BLaER1 treated with 17β-estradiol and CSF1 and Interleukin-3, amounts not matched to agents 10 nM and 100 nM (cell line): Measurements from ENCODE around the gene ZNF213.

ENCODE experiments used
- H3K27ac ChIP-seq, 11 experiments: shearing (Covaris generic); formaldehyde crosslinking; 2 replicates each; pipeline ENCODE4 v1.8.1; 2022
- H3K27me3 ChIP-seq, 11 experiments: shearing (Covaris generic); formaldehyde crosslinking; 2 replicates each; pipeline ENCODE4 v1.8.1; 2022
- H3K36me3 ChIP-seq, 11 experiments: shearing (Covaris generic); formaldehyde crosslinking; 2 replicates each; pipeline ENCODE4 v1.8.1; 2022
- H3K4me1 ChIP-seq, 10 experiments: shearing (Covaris generic); formaldehyde crosslinking; 2 replicates each; pipeline ENCODE4 v1.8.1; 2022
- H3K4me2 ChIP-seq, 11 experiments: shearing (Covaris generic); formaldehyde crosslinking; 2 replicates each; pipeline ENCODE4 v1.8.1; 2022
- H3K4me3 ChIP-seq, 10 experiments: shearing (Covaris generic); formaldehyde crosslinking; 2 replicates each; pipeline ENCODE4 v1.8.1; 2022
- H3K9ac ChIP-seq, 11 experiments: shearing (Covaris generic); formaldehyde crosslinking; 2 replicates each; pipeline ENCODE4 v1.8.1; 2022
- H3K9me3 ChIP-seq, 11 experiments: shearing (Covaris generic); formaldehyde crosslinking; replicated peaks in 1 of 11; 2 replicates each; pipeline ENCODE4 v1.8.1; 2022
- H4K20me1 ChIP-seq, 11 experiments: shearing (Covaris generic); formaldehyde crosslinking; 2 replicates each; pipeline ENCODE4 v1.8.1; 2022
- Cebpa-rat ChIP-seq, 11 experiments: shearing (Covaris generic); IDR thresholded peaks; 2 replicates each; pipeline ENCODE4 v1.8.1; 2022

ZNF213 gene

GRCh38 chr16:3089717-3090592, 44.9 kb upstream of the ZNF213 start:
- Histone ChIP-seq H3K9me3 (no peaks in the 10 kb centered on the region), H3K36me3 (no peaks in the 10 kb centered on the region), H3K27ac (no peak overlapping the region), H3K27me3 (peaks cover 0 to 4% (median 0%) of the 10 kb centered on the region in 11 experiments; a peak in 1 of 22 replicates), H3K9ac (no peak overlapping the region), H3K4me3 (no peak overlapping the region), H3K4me2 (no peak overlapping the region), H3K4me1 (peaks cover 40 to 86% (median 76%) of the 10 kb centered on the region in 10 experiments), H4K20me1 (no peaks in the 10 kb centered on the region)
- TF ChIP-seq Cebpa-rat (IDR thresholded peaks at IDR 0.05): no peak

GRCh38 chr16:3091551-3091950, 43.3 kb upstream of the ZNF213 start:
- peaks cover 0 to 4% (median 0%) of the 10 kb centered on the region in 11 experiments; a peak in 1 of 22 replicates for H3K27me3 ChIP-seq
- H3K9ac ChIP-seq: peak overlapping the region in 6 of 11 experiments; percentile 1 to 28 (median 11); a peak in 3 of 22 replicates
- H3K27ac ChIP-seq: peak overlapping the region in 2 of 11 experiments; percentile 4 to 24; a peak in 3 of 22 replicates
- H4K20me1 ChIP-seq: no peaks in the 10 kb centered on the region
- no peak overlapping the region for H3K4me3 ChIP-seq
- no peak for TF ChIP-seq Cebpa-rat (IDR thresholded peaks at IDR 0.05)
- peaks cover 36 to 83% (median 76%) of the 10 kb centered on the region in 10 experiments for H3K4me1 ChIP-seq
- no peaks in the 10 kb centered on the region for H3K9me3 ChIP-seq
- no peaks in the 10 kb centered on the region for H3K36me3 ChIP-seq
- H3K4me2 ChIP-seq: peak overlapping the region in 9 of 11 experiments; percentile 51 to 86 (median 71); a peak in 18 of 22 replicates

- no peaks in the 10 kb centered on the region for H3K36me3 ChIP-seq
- H3K4me3 ChIP-seq: no peak overlapping the region
- H3K9ac ChIP-seq: peak overlapping the region in 2 of 11 experiments; percentile 6 to 16; a peak in 2 of 22 replicates
- no peaks in the 10 kb centered on the region for H4K20me1 ChIP-seq
- no peaks in the 10 kb centered on the region for H3K9me3 ChIP-seq
- no peak overlapping the region for H3K27ac ChIP-seq
- peaks cover 0 to 4% (median 0%) of the 10 kb centered on the region in 11 experiments; a peak in 1 of 22 replicates for H3K27me3 ChIP-seq
- no peak for TF ChIP-seq Cebpa-rat (IDR thresholded peaks at IDR 0.05)
- peak overlapping the region in 9 of 11 experiments; percentile 51 to 86 (median 71); a peak in 17 of 22 replicates for H3K4me2 ChIP-seq
- H3K4me1 ChIP-seq: peaks cover 27 to 83% (median 76%) of the 10 kb centered on the region in 10 experiments
Observed at GRCh38 chr16:3092501-3092941, 42.3 kb upstream of the ZNF213 start.

- no peak overlapping the region for H3K9ac ChIP-seq
- H3K27ac ChIP-seq: no peak overlapping the region
- peaks cover 20 to 82% (median 76%) of the 10 kb centered on the region in 10 experiments for H3K4me1 ChIP-seq
- H4K20me1 ChIP-seq: no peaks in the 10 kb centered on the region
- 0 out of 22 replicates have a peak overlapping the region, but pooled peaks of 1 of the 11 experiments have one; percentile 71 for H3K4me2 ChIP-seq
- no peaks in the 10 kb centered on the region for H3K9me3 ChIP-seq
- TF ChIP-seq Cebpa-rat (IDR thresholded peaks at IDR 0.05): no peak
- H3K27me3 ChIP-seq: peaks cover 0 to 4% (median 0%) of the 10 kb centered on the region in 11 experiments; a peak in 1 of 22 replicates
- H3K36me3 ChIP-seq: no peaks in the 10 kb centered on the region
- H3K4me3 ChIP-seq: no peak overlapping the region
Observed at GRCh38 chr16:3094289-3095027, 40.4 kb upstream of the ZNF213 start.

GRCh38 chr16:3095869-3096268, 39.0 kb upstream of the ZNF213 start:
- Histone ChIP-seq H3K9ac (peak overlapping the region in 1 of 11 experiments; percentile 8; a peak in 2 of 22 replicates), H3K4me3 (no peak overlapping the region), H3K4me1 (peaks cover 30 to 93% (median 88%) of the 10 kb centered on the region in 10 experiments), H3K36me3 (no peaks in the 10 kb centered on the region), H3K27me3 (peaks cover 0 to 4% (median 0%) of the 10 kb centered on the region in 11 experiments; a peak in 1 of 22 replicates), H3K9me3 (no peaks in the 10 kb centered on the region), H4K20me1 (no peaks in the 10 kb centered on the region), H3K27ac (peak overlapping the region in 5 of 11 experiments; percentile 3 to 39 (median 29); a peak in 6 of 22 replicates), H3K4me2 (peak overlapping the region; percentile 36 to 76 (median 56))
- no peak; a peak in 1 of 22 replicates for TF ChIP-seq Cebpa-rat (IDR thresholded peaks at IDR 0.05)

GRCh38 chr16:3096362-3096761, 38.5 kb upstream of the ZNF213 start:
- peak overlapping the region in 5 of 11 experiments; percentile 3 to 39 (median 29); a peak in 6 of 22 replicates for H3K27ac ChIP-seq
- peak overlapping the region; percentile 36 to 76 (median 56) for H3K4me2 ChIP-seq

GRCh38 chr16:3097266-3097665, 37.6 kb upstream of the ZNF213 start:
- TF ChIP-seq Cebpa-rat (IDR thresholded peaks at IDR 0.05): no peak
- Histone ChIP-seq H3K4me1 (peaks cover 36 to 93% (median 88%) of the 10 kb centered on the region in 10 experiments), H3K9ac (no peak overlapping the region), H3K4me2 (peak overlapping the region in 9 of 11 experiments; percentile 36 to 76 (median 61); a peak in 18 of 22 replicates), H4K20me1 (no peaks in the 10 kb centered on the region), H3K9me3 (no peaks in the 10 kb centered on the region), H3K27ac (peak overlapping the region in 4 of 11 experiments; percentile 25 to 49 (median 42); a peak in 4 of 22 replicates), H3K4me3 (no peak overlapping the region), H3K36me3 (no peaks in the 10 kb centered on the region), H3K27me3 (peaks cover 0 to 3% (median 0%) of the 10 kb centered on the region in 11 experiments; a peak in 1 of 22 replicates)

More at GRCh38 chr16:3096362-3096761, 38.5 kb upstream of the ZNF213 start:
- Histone ChIP-seq H3K4me3 (no peak overlapping the region), H3K36me3 (no peaks in the 10 kb centered on the region), H4K20me1 (no peaks in the 10 kb centered on the region), H3K27me3 (peaks cover 0 to 4% (median 0%) of the 10 kb centered on the region in 11 experiments; a peak in 1 of 22 replicates), H3K9me3 (no peaks in the 10 kb centered on the region), H3K4me1 (peaks cover 35 to 93% (median 88%) of the 10 kb centered on the region in 10 experiments), H3K9ac (peak overlapping the region in 1 of 11 experiments; percentile 8; a peak in 2 of 22 replicates)
- no peak for TF ChIP-seq Cebpa-rat (IDR thresholded peaks at IDR 0.05)
